ENCODE results near the gene SYT6. TPM values are rescaled to one million over a fixed set of nuclear protein-coding genes. Genes with fewer than 3 reads are reported as not detected.

Gene SYT6
- total RNA-seq, 1 experiment from 2014 or later, result 77.2 TPM

- Mint-ChIP-seq H3K27ac (peak overlapping the region in 1 of 3 experiments; percentile 60; a peak in 2 of 7 replicates), H3K36me3 (ENCODE audit: insufficient read depth in 1 of 3, low read depth in 3 of 3) (peaks cover 19 to 41% (median 35%) of the 10 kb centered on the region in 3 experiments), H3K9me3 (peaks cover 10 to 11% of the 10 kb centered on the region in 2 experiments), H3K4me3 (no peak overlapping the region), H3K4me1 (peaks cover 48 to 69% of the 10 kb centered on the region in 2 experiments), H3K27me3 (ENCODE audit: low read depth) (no peaks in the 10 kb centered on the region; the same call in none of the 2 replicates)
- Histone ChIP-seq H3K79me2 (ENCODE audit: insufficient read depth, low read length) (no peaks in the 10 kb centered on the region), H3K9me3 (ENCODE audit: control insufficient read depth, low read depth, low read length) (no peaks in the 10 kb centered on the region), H3K79me1 (ENCODE audit: insufficient read depth, low read depth, low read length, poor library complexity, severe bottlenecking) (no peaks in the 10 kb centered on the region), H2AFZ (ENCODE audit: low read length) (no peak overlapping the region), H2BK15ac (ENCODE audit: low read depth, low read length) (no peak overlapping the region), H3K27ac (ENCODE audit: insufficient read length, low read depth, low read length) (no peak overlapping the region), H3K27me3 (ENCODE audit: insufficient read depth, low read length) (no peaks in the 10 kb centered on the region; the same call in 1 of the 2 replicates), H3K23me2 (ENCODE audit: insufficient read length, low read depth, low read length, poor library complexity, severe bottlenecking) (no peaks in the 10 kb centered on the region), H2BK5ac (ENCODE audit: insufficient read length, low read length) (no peak overlapping the region), H2AK5ac (ENCODE audit: insufficient read length, low read length) (no peak overlapping the region), H4K5ac (ENCODE audit: insufficient read length, low read depth, low read length) (no peak overlapping the region), H4K91ac (ENCODE audit: insufficient read length, low read depth, low read length) (no peak overlapping the region), H3K14ac (ENCODE audit: insufficient read depth, low read length) (no peak overlapping the region), H3K9ac (ENCODE audit: extremely low read depth, insufficient read length, low read length) (no peak overlapping the region), H3K4ac (ENCODE audit: low read depth, low read length) (no peak overlapping the region), H3T11ph (ENCODE audit: low read length) (no peak overlapping the region), H2BK120ac (ENCODE audit: low read depth, low read length, poor library complexity, severe bottlenecking) (no peak overlapping the region), H4K8ac (replicated peaks; ENCODE audit: insufficient read length, low read depth, low read length) (no peak overlapping the region), H3K56ac (ENCODE audit: insufficient read length, low read depth, low read length) (no peak overlapping the region), H3K4me1 (ENCODE audit: insufficient read depth, low read length) (peaks cover 15% of the 10 kb centered on the region; the same call in 1 of the 2 replicates), H3K4me2 (ENCODE audit: insufficient read depth, insufficient read length, low read length) (no peak overlapping the region), H2BK12ac (ENCODE audit: insufficient read length, low read depth, low read length) (no peak overlapping the region), H4K20me1 (ENCODE audit: control insufficient read depth, insufficient read depth, insufficient read length) (no peaks in the 10 kb centered on the region), H3K18ac (ENCODE audit: insufficient read length, low read depth, low read length) (no peak overlapping the region), H2BK20ac (ENCODE audit: low read depth, low read length, poor library complexity, severe bottlenecking) (no peak overlapping the region), H3K23ac (ENCODE audit: insufficient read length, low read depth, low read length) (no peak overlapping the region)
- no CpG with 5 or more reads among the region's 2 CpGs for WGBS (ENCODE audit: extremely low coverage, insufficient read length, low lambda C conversion rate)
- no peak for TF ChIP-seq CTCF (conservative IDR thresholded peaks at IDR 0.05)
- no peak for DNase-seq
Observed at GRCh38 chr1:114082867-114083585, 70.6 kb downstream of the SYT6 start.
